Activated B cell treated with CpG ODN at 0.5 μM for 24 hours (primary cell): ENCODE data around the gene HMCN1. TPM values are rescaled to one million over a fixed set of nuclear protein-coding genes. Genes with fewer than 3 reads are reported as not detected.

Experiments
- ATAC-seq: fragments of 200-7000 bp; cut with Tn5 transposase; one replicate; pipeline ENCODE4 v1.10.0; 2021; ENCODE audit warnings: low read depth, mild to moderate bottlenecking, moderate library complexity
- CTCF ChIA-PET: fragments of 350-600 bp; sonication (Branson Sonifier 250); formaldehyde crosslinking; loops from one replicate; lab custom pipeline; 2021; ENCODE audit warnings: antibody characterized with exemption; lab: Charles Lee
- POLR2A ChIA-PET: fragments of 350-600 bp; sonication (Branson Sonifier 250); formaldehyde crosslinking; loops from one replicate; lab custom pipeline; 2021; ENCODE audit warnings: antibody characterized with exemption; lab: Charles Lee
- DNase-seq: peaks from one replicate; pipeline ENCODE4 v3.0.0; 2022
- H3K27ac Mint-ChIP-seq: one replicate; pipeline ENCODE4 v1.8.0; 2020; ENCODE audit warnings: mixed read lengths
- H3K27me3 Mint-ChIP-seq: one replicate; pipeline ENCODE4 v1.8.0; 2021; ENCODE audit warnings: mixed read lengths
- H3K36me3 Mint-ChIP-seq: one replicate; pipeline ENCODE4 v1.8.0; 2021; ENCODE audit warnings: low read depth, mixed read lengths
- H3K4me1 Mint-ChIP-seq: one replicate; pipeline ENCODE4 v1.8.0; 2021; ENCODE audit warnings: mixed read lengths
- H3K4me3 Mint-ChIP-seq: one replicate; pipeline ENCODE4 v1.8.0; 2020; ENCODE audit warnings: mild to moderate bottlenecking, mixed read lengths
- H3K9me3 Mint-ChIP-seq: one replicate; pipeline ENCODE4 v1.8.0; 2020; ENCODE audit warnings: mixed read lengths
- CTCF ChIP-seq: fragments of 200-600 bp; IDR thresholded peaks from one replicate; pipeline ENCODE4 v1.8.0; 2022; ENCODE audit warnings: antibody characterized with exemption, mild to moderate bottlenecking
- intact Hi-C: fragments of 100-400 bp; cut with micrococcal nuclease; formaldehyde crosslinking; loops from one replicate; pipeline ENCODE4 v1.15.1; 2024
- total RNA-seq: library from RNA; stranded (reverse); gene quantifications from 2 replicates; pipeline ENCODE4 v1.2.3, GENCODE V29; 2022

HMCN1 gene
- total RNA-seq, result 0.02 and 0.27 TPM in 2 replicates

- peak; percentile 15 for DNase-seq
Measured at GRCh38 chr1:185733818-185734735, at the start of gene HMCN1. Gene HMCN1 (plus strand): TSS chr1:185734391. CDS start chr1:185734780, 389 bp downstream.

GRCh38 chr1:185686821-185687778 is 47.1 kb upstream of the HMCN1 start:
- H3K27me3 Mint-ChIP-seq, result peaks cover 10% of the 10 kb centered on the region
- DNase-seq (no peak), ATAC-seq (no peak)
- intact Hi-C loops, result no loop called here
- no peaks in the 10 kb centered on the region for H3K4me1 Mint-ChIP-seq
- POLR2A ChIA-PET, result no interaction called here
- no peak overlapping the region for H3K4me3 Mint-ChIP-seq
- H3K36me3 Mint-ChIP-seq, result no peaks in the 10 kb centered on the region
- TF ChIP-seq CTCF, result no peak
- H3K27ac Mint-ChIP-seq, result no peak overlapping the region
- CTCF ChIA-PET, result no interaction called here
- H3K9me3 Mint-ChIP-seq, result no peaks in the 10 kb centered on the region

More at GRCh38 chr1:185733818-185734735, at the start of gene HMCN1:
- ChIA-PET CTCF (interaction anchor here (0.6 to 0.7 kb wide), 2 partner anchors 13 to 98 kb away, joined by 3 read pairs; no protein-coding TSS in a partner anchor), POLR2A (no interaction called here)
- intact Hi-C loops, result no loop called here
- Mint-ChIP-seq H3K36me3 (no peaks in the 10 kb centered on the region), H3K4me3 (peak within 1 kb of the TSS; percentile 72), H3K27me3 (peaks cover 44% of the 10 kb centered on the region), H3K9me3 (peaks cover 16% of the 10 kb centered on the region), H3K27ac (no peak within 1 kb of the TSS), H3K4me1 (peaks cover 17% of the 10 kb centered on the region)
- no peak for TF ChIP-seq CTCF
- ATAC-seq, result no peak

DNA sequence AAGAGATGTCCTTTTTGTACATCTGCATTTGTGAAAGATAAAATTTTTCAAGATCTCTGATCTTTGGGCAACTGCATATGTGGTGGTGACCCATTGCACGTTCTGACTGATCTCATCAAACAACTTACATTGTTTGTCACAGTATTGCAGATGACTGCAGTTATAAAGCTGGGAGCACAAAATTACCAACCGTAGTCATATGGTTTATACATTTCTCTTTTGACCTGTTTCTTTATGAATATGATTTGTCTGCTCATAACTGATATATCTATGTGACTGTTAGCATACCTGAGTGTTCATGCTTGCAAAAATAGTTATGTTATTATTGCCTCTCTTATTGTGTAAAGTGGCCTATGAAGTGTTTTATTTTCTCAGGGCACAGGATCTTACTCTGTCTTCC is 43.7 kb upstream of the HMCN1 start:
- intact Hi-C loops, result loop anchor here (5.0 to 10.0 kb wide), 2 partner anchors 643 to 1636 kb away; partner anchors contain the start of genes RNF2 and TSEN15
- Mint-ChIP-seq H3K9me3 (peaks cover 5% of the 10 kb centered on the region), H3K27me3 (peaks cover 10% of the 10 kb centered on the region), H3K4me3 (no peak overlapping the region), H3K4me1 (peaks cover 20% of the 10 kb centered on the region), H3K27ac (no peak overlapping the region), H3K36me3 (peaks cover 7% of the 10 kb centered on the region)
- ATAC-seq, result no peak
- no peak for DNase-seq
- CTCF ChIA-PET, result interaction anchor here (2.6 kb wide), 1 partner anchor 9 kb away, joined by 7 read pairs; no protein-coding TSS in a partner anchor
- TF ChIP-seq CTCF, result no peak
- POLR2A ChIA-PET, result no interaction called here

DNA sequence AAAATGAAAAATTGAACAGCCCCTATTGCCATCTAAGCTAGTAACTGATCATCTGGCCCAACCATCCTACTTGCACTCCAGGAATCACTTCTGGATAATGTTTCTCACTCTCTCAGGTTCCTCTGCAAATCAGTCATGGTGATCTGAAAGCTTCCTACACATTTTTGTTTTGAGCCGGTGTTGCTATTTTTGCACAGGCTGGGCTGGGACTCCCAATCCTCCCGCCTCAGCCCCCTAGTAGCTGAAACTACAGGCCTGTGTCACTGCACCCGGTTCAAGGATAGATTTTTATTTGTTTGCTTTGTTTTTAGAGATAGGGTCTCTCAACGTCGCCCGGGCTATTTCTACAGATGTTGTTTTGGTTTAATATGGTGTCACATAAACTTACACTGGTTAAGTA is 40.5 kb upstream of the HMCN1 start:
- peaks cover 5% of the 10 kb centered on the region for H3K9me3 Mint-ChIP-seq
- TF ChIP-seq CTCF, result no peak
- POLR2A ChIA-PET, result interaction anchor here (0.7 to 2.8 kb wide), 8 partner anchors 13 to 1642 kb away, joined by 3 to 46 read pairs (median 4); partner anchors contain the start of genes IVNS1ABP, SWT1, TPR and TRMT1L
- H3K27me3 Mint-ChIP-seq, result peaks cover 10% of the 10 kb centered on the region
- peak overlapping the region; percentile 86 for H3K4me3 Mint-ChIP-seq
- peak; percentile 45 for ATAC-seq
- peak overlapping the region; percentile 98 for H3K27ac Mint-ChIP-seq
- H3K4me1 Mint-ChIP-seq, result peaks cover 22% of the 10 kb centered on the region
- no peak for DNase-seq
- H3K36me3 Mint-ChIP-seq, result peaks cover 7% of the 10 kb centered on the region
- CTCF ChIA-PET, result interaction anchor here (0.9 to 2.8 kb wide), 9 partner anchors 13 to 888 kb away, joined by 3 to 23 read pairs (median 9); partner anchors contain the start of genes IVNS1ABP, ODR4 and TPR
- intact Hi-C loops, result loop anchor here (1.0 to 10.0 kb wide), 8 partner anchors 90 to 1639 kb away; partner anchors contain the start of genes EDEM3, IVNS1ABP, ODR4 and RNF2
